Measurements from ENCODE around the gene FBXW10B.
A peak's percentile ranks its signal among the peaks of the same experiment; 100 is the strongest.
"Not testable (repeated sequence)": the region's sequence is repeated elsewhere in the genome, so short reads cannot be mapped to it uniquely, and the experiment has no call there.

Gene FBXW10B

DNA sequence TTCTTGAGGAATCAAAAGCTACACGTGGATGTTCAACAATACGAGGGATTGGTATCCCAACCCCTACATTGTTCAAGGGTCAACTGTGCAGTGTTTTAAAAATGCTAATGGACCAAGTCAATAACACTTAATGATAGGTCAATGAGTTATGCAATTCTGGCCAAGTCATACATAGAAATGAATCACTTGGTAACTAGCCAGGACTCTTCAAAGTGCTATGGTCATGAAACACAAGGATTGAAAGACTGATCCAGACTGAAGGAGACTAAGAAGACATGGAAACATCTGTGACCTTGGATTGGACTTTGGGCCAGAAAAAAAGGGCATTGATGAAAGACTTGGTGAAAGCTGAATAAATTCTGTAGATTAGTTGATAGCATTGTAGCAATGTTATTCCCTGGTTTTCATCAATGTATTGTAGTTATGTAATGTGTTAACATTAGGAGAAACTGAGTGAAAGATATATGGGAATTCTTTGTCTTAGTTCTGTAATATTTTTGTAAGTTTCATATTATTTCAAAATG, 11.5 kb upstream of the FBXW10B start:
- not testable (repeated sequence) for DNase-seq

DNA sequence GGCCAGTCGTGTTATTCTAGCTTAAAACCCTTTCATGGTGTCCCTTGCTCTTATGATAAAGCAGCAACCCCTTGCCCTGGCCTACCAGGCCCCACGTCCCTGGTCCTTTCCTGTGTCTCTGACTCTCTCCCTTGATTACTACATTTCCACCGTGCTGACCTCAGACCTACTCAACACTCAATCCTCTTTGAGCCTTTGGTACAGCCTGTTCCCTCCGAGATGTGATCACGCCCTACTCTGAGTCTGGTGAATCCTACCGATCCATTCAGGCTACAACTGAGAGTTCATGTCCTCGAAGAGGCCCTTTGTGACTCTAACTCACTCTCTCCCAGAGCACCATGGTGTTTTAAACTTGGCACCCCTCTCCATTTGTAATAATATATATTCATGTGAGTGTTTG, 10.5 kb upstream of the FBXW10B start:
- DNase-seq = not testable (repeated sequence)

DNA sequence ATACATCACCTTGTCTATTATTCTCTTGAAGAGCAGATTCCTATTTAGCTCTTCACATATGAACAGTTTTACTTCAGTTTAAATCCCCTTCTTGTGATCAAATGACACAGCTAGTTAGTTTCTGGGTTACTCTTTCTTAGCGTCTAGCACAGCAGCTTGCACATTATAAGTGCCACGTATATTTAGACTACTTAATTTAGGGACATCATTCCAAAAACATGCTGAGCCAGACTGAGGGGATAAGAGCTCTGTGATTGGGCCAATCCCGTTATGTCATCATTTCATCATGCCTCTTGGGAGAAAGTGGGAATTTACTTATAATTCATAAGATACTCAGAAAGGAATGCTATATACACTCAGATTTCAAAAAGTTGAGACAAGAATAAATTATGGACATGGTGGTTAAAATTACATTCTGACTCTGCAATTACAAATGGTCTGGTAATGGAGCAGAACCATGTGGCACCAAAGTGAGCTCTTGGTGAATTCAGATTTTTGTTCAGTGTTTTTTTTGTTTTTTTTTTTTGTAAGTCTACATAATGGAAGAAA, 4.2 kb upstream of the FBXW10B start:
- not testable (repeated sequence) for DNase-seq

DNA sequence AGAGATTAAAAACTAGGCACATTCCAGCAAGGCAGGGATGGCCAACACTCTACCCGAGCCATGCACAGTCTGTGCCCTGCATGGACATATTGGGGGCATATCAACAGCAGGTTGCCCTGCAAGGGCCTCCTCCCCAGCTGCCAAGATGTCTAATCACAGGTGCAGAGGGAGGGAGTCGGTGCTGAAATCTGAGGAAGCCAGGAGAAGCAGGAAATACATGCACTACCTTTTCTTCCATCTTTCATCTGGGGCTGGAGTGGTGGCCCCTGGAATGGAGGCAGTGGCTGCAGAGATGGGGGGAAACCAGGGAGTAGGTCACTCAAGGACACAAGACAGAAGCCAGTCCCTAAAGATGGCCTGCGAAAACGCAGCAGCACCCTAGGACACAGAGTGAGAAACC, 3.8 kb upstream of the FBXW10B start:
- not testable (repeated sequence) for DNase-seq

DNA sequence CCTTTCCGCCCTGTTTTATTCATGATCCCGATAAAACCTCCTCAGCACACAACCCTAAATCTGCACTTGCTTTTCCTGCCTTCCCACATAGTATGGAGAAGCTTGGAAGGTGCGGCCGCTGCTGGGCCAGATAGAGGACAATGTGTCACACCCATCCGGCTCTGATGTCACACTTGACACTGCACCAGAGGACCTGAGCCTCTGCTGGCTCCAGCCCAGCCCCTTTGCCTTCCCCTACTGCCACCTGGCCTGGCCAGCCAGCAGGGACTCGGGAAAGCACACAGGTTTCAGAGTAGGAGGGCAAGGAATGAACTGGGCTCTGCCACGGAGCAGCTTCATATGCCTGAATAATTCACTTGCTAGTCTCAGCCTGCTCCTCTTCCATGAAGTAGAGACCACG, 2.6 kb upstream of the FBXW10B start:
- DNase-seq = not testable (repeated sequence)

DNA sequence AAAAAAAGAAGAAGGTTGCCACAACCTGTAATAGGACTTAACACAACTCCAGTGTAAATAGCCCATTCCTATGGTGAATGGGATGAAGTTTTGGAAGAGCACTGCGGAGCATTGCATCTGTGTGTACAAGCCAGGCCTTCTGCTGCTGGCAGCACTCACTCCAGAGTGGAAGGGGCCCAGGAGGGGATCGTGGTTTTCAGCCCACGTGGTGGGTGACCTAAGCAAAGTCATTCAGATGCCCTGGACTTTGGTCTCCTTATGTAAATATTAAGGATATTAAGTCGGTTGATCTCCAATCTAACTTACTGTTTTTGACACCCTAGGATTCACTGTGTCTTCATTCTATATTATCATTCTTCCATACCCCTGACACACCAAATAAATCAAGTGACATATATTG, 2.7 kb downstream of the FBXW10B start:
- DNase-seq = not testable (repeated sequence)

DNA sequence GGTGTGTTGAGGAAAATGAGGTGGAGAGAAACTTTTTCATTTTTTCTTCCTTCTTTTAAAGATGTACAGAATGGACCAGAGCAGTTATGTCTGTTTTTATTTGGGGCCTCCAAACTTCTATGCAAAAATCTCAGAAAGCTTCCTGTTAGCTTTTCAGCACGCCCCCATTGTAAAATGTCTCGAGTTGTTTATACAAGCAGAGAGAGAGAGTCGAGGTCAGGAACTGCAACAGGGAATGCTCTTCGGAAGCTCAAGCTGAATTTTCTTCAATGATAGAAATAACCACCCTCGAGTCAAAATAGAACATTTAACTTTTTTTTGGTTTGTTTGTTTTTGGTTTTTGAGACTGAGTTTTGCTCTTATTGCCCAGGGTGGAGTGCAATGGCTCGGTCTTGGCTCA, 3.7 kb downstream of the FBXW10B start:
- not testable (repeated sequence) for DNase-seq

DNA sequence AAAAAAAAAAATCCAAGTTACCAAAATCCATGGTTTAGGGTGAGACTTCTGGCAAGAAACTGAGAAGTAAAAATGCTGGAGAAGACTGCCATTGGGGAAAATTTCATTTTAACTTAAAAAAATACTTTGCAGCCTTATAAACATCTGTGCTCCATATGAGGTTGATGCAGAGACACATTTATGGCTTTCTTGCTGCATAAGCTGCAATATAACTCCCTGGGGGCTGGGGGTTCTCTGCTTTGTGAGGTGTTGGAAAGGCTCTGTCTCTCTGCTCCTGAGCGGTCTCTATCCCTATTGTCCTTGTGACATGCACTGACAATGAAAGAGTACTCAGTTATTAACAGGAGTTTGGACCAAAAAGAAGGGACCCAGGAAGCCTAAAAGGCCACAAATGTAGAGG, 6.4 kb downstream of the FBXW10B start:
- DNase-seq = not testable (repeated sequence)

DNA sequence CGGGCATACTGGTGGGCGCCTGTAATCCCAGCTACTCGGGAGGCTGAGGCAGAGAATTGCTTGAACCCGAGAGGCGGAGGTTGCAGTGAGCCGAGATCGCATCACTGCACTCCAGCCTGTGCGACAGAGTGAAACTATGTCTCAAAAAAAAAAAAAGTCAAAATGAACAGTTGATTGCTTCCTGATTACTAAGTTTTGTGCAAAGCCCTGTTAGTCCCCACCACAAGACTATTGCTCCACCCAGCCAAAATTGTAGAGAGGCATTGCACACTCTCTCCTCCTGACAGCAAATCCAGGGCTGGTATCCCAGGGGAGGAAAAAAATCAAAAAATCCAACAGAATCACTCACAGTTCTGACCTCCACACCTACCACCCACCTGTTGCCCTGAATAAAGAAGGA, 26.5 kb downstream of the FBXW10B start:
- DNase-seq = not testable (repeated sequence)

DNA sequence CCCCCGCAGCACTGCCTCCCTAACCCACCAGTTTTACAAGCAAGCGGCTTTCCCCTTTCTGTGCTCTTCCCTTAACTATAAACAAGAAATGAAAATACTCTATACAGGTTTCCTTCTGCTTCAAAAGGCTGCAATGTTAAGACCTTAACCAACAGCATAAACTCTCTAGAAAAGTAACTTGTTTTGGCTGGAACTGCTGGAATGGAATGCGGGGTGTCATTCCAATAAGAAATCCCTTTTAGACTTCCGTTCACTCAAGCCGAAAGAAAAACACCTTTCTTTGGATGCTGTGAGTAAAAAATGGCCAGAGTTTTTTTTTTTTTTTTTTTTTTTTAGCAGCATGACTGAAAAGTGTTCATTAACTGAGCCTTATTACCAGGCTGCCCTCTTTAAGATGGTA, 27.5 kb downstream of the FBXW10B start:
- DNase-seq = not testable (repeated sequence)

DNA sequence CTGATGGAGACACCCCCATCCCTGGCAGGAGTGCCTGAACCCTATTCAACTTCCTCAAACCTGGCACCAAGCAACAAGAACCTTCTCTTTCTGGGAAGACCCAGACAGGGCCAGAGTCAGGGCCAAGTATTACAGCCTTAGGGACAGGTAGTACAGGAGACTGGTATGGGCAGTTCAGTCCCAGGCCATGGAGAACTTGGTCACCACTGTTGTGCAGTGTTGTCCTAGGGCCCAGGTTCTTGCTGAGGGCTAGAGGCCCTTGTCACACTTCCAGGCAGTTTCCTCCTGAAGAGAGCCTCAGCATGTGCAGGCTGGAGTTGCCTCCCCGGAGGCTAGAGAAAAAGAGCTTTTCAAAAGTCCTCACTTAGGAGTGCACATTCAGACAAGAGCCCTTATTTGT, 28.7 kb downstream of the FBXW10B start:
- not testable (repeated sequence) for DNase-seq

DNA sequence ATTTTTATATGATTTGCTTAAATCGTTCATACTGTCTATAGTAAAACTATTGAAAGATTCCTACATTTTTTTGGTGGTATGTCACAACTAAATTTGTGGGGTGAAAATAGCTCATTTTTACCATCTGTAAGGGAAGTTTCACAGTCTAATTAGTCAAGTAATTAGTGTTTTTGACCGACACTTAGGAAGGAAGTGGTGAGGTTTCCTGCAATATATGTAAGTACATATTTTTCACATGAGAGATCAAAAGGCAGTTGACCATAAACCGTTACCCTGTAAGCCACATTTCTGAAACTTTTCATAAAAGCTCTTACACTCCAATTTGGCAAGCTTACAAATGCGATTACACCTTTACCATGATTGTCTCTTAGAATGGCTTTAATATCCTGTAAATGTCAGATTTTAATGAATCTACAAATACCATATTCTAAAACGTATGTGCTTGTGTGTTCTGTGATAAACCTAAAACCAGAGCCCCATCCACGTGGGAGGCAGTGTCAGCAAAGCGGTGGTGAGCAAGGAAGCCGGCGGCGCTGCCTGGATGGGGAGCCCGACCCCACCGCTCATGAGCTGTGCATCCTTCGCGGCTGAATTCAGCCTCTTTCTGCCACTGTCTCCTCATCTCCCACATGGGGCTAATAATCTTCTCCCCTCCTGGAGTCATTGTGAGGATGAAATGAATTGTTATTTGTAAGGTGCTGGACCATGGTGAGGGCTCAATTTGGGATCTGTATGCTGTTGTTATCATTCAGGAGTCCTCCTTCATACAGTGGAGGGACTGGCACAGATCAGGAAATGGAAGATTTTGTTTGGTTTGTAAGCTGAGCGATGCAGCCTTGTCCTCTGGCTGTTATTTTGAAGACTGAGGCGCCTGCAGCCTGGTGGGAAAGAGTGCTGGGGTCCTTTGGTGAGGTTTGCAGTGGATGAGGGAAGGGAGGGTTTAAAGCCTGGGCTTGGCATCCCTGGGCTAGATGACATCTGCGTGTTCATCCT, 29.7 kb downstream of the FBXW10B start:
- peak; percentile 1 to 22 for DNase-seq

DNA sequence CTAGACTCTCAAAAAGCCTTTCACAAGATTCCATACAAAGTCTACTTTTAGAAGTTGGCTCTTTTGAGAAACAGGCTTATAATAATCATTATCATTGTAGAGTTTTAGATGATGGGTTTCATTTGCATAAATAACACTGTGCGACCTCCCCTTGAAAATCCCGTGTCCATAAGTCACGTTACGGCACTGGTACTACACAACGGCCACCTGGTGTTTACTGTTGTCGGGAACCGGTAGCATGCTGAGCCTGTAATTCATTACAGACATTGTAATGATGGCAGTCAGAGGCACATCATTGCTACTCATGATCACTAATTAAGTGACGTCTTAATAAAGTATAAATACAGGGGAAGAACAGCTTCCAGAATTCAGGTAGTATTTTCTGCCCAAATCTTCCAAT, 31.5 kb downstream of the FBXW10B start:
- not testable (repeated sequence) for DNase-seq

DNA sequence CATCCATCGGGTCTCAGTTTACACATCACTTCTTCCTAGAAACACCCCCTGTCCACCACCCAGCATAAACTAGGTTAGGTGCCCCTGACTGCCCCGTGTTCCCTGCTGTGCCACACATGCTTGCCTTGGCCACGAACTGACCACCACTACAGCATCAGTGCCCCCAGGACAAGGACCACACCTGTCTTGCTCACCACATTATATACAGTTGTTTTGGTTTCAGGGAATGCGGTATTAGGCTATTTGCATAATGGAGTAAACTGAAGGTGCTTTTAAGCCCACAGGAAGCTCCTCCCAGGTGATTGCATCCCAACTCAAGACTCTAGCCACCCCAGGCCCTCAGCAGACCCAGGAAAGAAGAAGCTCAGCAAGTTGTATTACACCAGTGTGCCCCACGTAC, 36.2 kb downstream of the FBXW10B start:
- not testable (repeated sequence) for DNase-seq

DNA sequence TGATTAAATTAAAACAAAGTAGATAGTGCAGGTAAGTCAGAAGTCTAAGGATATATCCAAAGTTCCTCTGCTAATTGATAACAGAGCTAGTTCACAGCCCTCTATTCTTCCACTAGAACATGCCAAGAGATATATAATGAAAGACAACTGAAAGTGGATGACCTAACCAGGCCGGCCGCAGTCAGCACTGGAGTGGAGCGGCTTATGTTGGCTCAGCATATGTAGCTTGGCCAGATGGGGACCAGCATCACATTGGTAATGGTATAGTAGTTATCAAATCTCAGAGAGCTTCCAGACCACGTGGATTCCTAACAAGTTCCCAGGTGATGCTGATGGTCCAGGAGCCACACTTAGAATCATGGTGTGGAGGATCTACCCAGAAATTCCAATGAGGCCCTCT, 38.0 kb downstream of the FBXW10B start:
- DNase-seq = not testable (repeated sequence)

DNA sequence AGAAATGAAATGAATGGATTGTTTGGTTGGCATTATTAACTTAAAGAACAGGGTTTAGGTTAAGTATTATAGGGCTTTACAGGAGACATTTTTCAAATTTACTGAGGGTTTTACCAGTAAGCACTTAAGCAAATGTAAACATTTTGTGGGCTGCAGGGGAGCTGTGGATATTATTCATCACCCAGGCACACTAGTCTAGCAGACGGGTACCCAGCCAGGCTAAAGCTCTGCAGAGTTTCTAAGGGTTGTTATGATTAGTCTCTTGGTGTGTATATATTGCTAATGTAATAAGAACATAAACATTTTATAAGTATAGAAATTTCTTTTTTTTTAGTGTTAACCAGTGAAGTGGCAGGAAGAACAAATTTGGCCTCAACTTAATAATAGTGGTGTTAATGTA, 42.7 kb downstream of the FBXW10B start:
- not testable (repeated sequence) for DNase-seq

DNA sequence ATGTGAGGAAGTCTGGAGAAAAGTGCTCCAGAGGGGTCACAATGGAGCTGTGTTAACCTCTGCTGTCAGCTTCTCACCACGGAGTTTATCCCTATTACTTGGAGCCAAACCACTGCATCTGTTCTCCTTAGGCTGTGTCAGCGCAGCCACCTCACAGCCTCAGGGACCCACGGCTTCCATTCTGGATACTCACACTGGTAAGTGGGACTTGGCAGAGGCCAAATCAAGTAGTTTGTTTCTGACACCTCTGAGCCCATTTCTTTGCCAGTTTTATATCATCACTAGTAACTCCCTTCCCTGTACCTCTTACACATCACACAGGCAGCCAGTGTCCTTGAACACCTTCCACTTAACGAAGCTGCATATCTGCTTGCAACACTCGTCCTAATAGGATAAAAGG, 44.8 kb downstream of the FBXW10B start:
- DNase-seq = not testable (repeated sequence)

DNA sequence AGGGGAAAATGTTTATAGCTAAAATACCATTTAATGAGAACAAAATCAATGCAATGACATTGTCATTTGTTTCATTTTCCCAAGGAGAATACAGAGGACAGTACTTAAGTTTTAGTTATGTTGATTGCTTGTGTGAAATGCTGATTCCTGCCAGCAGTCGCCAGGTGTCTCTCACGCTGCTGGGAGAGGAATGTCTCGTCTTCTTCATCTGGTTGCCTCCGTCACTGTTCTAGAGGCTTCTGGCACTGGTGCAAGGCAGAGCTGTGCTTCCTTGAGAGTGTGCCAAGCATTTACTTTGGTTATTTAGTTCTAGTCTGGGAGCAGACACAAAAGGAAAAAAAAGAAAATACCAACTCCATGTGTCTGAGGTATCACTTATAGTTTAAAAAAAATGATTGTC, 45.6 kb downstream of the FBXW10B start:
- DNase-seq = not testable (repeated sequence)

Data from CD4-positive, alpha-beta T cell treated with Interleukin-1 beta for 1 hour (primary cell).